HG02642 (cell line): ENCODE results near the gene CTSV.
"Not testable (repeated sequence)": the region's sequence is repeated elsewhere in the genome, so short reads cannot be mapped to it uniquely, and the experiment has no call there.

ENCODE experiments used
- ATAC-seq: cut with Tn5 transposase; IDR thresholded peaks from one replicate; pipeline ENCODE4 v1.9.1; 2021; ENCODE audit warnings: mild to moderate bottlenecking; ENCODE audit not compliant: unreplicated experiment, poor library complexity

The CTSV gene

DNA sequence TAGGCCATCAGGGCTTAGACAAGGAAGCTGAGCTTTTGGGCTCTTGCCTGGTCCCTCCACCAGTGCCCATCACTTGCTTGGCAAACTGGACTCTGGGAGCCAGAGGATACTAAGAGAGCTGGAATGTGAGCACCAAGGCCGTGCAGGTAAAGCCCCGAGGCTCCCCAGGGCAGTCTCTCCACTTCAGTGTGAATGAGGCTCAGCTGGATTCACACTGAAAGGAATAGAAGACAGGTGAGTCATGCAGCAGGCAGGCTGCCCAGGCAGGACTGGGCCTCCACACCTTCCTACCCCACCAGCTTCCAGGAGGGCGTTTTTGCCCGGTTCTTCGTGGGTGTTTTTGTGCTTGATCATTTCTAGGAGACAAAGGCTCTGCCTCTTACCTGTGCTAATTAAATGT, 7.3 kb upstream of the CTSV start:
- no peak for ATAC-seq

DNA sequence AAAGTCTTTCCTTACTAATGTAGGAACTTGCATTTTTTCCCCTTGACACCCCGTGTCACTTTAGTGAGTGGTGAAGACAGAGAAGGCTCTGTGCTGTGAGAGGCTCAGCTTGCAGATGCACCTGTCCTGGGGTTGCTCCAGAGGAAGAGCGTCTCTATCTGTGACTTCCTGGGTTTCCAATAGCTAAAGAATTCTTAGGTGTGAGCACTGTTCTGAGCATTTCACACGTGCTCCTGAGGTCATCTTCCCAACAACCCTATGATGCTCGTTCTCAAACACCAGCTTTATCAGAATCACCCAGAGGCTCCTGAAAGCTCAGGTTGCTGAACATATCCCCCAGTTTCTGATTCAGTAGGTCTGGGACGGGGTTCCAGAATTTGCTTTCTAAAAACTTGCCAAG, 6.4 kb upstream of the CTSV start:
- ATAC-seq, result no peak

DNA sequence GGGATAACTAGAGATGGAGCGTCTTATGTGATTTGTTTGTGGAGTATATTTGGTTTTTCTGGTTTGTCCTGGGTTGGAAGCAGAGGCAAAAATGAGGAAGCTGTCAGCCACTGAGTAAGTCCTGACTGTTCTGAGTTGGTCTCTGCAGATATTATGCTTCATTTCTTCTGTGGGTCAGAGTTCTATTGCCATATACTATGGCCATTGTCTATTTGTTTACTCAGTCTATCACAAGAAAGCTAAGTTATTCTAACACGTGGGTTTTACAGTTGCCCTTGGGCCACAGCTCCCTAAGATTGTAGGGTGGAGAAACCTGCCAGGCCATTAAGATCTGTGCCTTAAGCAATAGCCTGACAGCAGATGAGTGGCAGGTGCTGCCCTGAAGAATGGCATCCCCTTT, 3.0 kb upstream of the CTSV start:
- ATAC-seq, result no peak

DNA sequence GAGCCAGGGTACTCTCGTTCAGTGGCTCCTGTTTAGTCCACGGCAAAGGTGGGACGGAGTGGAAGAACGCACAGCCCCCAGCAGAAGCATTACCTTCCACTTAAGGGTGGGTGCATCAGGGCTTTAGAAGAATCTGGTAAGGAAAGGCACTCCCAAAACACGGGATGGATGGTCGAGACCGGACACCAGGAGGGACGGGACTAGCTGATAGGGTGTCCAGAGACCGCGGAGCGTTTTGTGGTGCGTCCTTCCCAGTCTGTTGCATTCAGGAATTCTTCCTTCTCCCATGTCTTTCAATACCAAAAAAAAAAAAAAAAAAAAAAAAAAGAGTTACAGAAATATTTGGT, 545 bp upstream of the CTSV start:
- ATAC-seq, result no peak

DNA sequence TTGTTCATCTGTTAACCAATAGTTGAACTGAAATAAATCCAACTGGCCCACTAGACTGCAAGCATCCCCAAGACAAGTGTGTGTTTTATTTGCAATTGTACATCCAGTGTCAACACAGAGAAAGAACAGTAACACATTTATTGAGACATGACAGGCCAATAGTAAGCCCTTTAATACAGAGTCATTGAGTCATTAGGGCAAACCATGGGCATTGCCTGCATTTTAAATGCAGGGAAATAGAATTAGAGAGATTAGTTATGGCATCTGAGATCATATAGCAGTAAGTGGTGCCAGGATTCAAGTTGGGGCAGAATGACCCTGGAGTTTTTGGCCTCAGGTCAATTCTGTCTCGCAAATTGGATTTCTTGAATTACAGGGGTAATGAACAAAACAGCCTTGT, 15.4 kb downstream of the CTSV start:
- not testable (repeated sequence) for ATAC-seq

DNA sequence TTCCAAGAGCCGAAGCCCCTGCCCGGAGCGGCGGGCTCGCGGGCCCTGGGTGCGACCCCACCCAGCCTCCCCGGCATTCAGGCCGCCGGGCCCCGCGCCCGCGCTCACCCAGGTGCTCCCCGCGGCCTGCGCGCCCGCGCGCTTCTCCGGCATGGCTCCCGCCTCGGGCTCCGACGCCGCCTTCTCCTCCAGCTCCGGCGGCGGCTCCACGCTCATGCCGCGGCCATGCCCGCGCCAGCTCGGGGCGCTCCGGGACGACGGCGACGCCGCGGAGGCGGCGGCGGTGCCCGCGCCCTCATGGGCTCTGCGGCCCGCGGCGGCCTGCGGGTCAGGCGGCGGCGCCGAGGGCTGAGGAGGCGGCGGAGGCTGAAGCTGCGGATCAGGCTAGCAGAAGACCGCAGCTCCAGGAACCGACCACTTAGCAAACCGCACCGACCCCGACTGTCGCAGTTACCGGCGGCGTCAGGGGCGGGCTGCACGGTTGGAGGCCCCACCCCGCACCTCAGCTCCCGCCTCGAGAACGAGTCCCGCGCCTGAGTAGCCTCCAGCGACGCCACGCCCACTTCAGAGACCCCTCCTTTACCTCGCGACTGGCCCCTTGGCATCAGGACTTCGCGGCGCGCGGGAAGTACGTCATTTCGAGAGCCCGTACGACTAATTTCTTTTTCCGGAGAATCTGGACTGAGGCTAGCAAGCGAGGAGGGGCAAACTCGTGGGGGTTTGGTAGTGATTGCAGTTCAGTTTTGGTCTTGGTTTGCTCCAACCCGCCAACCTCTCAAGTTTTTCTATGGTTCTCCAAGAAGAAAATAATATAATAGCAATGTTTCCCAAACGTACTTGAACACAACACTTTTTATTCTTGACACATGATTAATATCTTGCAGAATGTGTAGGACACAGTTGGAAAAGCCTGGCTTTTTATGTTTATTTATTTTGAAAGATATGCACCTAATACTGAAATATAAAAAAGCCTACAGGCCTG, 25.5 kb downstream of the CTSV start:
- peak; percentile 89 for ATAC-seq

DNA sequence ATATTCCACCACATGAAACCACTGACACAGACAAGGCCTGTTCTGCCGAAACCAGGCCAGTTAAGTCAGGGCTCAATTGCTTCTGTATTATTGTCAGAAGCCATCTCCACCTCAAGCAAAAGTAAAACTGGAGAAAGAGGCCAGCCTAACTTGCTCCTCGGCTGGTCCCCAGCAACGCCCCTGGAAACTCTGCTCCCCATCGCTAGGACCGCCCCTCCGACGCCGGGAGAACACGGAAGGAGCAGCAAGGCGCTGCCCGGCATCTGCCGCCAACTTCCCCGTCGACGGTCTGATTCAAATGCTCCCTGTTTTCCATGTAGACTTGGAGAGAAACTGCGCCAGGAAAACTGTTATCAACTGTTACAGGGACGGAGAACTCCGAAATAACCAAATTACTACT, 26.3 kb downstream of the CTSV start:
- peak; percentile 73 for ATAC-seq

DNA sequence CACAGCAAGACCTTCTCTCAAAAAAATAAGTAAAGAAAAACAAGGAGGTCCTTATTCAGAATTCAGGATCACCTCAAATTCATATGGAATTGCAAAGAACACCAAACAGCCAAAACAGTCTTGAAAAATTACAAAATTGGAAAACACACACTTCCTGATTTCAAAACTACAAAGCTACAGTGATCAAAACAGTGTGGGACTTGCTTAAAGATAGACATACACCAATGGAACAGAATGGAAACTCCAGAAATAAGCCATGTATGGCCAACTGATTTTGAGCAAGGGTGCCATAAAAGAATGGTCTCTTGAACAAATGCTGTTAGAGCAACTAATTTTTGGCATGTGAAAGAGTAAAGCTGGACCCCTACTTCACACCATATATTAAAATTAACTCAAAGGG, 36.7 kb downstream of the CTSV start:
- not testable (repeated sequence) for ATAC-seq

DNA sequence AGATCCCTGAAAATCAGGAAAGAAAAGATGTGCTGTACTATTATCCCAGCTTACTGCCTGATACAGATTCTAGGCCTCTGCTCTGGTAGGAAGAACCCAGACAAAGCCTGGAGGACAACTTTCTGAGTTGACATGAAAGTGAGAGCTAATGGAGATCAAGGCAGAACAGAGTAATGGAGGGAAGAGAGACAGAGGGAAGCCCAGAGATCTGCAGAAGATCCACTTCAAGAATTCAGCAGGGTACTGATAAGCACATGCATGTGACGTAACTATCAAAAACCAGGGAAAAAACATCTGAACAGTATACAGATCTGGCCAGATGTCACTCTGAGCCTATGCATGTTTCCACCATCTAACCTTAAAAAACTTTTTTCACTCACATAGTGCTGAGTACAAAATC, 37.6 kb downstream of the CTSV start:
- ATAC-seq, result not testable (repeated sequence)

DNA sequence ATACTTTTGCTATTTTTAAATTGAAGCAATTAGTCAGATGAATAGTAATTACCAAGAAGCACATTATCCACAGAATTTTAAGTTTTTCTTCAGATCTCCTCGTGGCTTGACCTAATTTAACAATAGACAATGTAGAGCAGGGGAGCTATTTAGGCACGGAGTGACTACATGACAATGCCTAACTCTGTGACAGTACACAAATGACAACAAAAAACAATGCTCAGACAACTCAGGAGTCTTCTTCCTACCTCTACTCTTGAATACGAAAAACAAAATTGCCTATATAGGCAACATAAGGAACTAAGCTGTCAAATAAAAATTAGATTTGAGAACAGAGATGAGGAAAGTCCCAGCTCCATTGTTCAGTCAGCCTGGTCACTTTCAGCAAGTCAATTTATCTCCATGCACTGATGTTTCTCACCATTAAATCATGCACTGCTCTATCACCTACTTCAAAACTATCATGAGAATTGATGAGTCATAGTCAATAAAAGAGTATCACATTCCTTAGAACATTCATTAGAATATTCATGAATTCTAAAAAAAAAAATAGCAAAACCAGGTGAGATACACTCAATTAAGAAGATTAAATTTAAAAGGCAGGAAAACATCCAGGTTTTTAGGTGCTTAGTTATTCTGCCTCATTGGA, 38.7 kb downstream of the CTSV start:
- ATAC-seq, result not testable (repeated sequence)

DNA sequence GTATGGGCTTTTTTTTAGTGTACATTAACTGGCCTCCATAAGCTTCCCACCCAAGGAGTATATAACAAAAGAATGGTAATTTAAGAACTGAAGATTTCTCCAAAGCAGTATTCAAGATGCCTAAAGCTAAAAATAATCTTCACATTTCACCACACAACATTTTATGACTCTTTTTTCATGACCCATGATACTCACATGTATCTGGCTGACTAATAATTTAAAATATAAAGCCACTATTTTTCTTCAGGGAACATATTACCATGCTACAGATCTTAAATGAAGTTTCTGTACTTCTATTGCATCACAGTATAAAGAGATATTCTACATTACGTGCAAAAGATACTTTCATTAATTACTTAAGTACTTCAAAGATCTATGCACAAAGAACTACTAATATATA, 39.2 kb downstream of the CTSV start:
- not testable (repeated sequence) for ATAC-seq

DNA sequence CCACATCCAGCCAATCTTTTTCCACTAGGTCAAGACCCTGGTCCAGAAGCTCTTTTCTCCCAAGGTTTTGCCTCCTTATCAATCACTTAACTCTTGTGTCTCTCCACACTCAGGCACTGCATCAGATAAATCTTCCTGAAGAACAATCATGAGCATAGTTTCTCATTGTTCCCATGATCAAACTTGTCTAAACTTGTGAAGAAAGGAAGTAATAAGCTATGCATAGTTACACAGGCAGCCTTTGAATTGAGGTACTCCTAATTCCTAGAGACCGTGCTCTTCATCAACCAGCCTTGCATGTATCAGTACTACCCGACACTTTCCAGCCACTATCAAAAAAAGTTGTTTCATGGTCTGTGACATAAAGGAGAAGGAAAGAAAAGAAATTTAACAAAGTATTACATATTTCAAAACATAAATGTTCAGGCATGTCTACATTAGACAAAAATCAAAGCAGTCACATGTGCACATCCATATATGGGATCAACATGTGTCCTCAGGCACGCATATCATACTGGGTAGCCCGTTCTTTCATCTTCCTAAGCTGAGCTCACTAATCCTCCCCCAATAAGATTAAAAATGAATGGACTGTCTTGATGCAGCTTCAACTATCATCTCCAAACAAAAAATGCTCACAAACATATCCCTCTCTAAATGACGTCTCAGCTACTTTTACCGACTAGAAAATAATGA, 41.8 kb downstream of the CTSV start:
- ATAC-seq, result not testable (repeated sequence)

DNA sequence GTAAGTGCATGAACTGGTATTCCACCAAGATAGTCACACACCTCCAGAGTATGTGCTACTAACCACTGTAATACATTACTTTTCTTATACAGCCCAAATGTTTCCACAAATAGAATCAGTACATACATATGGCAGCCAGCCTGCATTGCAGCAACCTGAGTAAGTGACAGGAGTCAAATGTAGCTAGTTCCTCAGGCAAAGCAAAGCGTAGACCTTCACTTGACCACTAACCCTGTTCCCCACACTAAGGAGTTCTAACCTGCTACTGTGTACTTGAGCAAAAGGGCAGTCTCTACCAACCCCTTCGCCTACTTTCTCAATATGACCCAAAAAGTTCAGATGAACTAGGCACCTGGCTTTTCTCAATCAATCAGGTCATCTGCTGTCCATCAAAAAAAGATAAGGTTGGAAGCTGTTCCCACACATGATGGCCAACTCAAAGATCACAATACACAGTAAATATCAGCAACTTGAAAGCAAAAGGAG, 44.4 kb downstream of the CTSV start:
- not testable (repeated sequence) for ATAC-seq

DNA sequence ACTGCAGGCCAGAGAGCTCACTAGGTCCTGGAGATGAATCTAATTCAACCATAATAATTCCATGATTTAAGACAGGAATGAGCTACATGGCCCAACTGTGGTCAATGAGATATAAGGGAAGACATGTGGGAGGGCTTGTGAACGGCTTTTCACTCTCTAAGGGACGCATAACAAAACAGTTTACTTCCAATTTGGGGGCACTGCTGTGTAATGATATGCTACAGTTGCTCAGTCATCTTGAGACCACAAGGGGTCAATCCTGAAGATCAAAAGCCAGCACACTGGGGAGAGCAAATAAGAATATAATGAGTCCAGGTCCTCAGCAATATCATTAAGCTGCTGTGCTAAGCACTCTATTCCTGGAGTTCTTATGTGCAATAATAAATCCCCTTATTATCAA, 46.6 kb downstream of the CTSV start:
- not testable (repeated sequence) for ATAC-seq

DNA sequence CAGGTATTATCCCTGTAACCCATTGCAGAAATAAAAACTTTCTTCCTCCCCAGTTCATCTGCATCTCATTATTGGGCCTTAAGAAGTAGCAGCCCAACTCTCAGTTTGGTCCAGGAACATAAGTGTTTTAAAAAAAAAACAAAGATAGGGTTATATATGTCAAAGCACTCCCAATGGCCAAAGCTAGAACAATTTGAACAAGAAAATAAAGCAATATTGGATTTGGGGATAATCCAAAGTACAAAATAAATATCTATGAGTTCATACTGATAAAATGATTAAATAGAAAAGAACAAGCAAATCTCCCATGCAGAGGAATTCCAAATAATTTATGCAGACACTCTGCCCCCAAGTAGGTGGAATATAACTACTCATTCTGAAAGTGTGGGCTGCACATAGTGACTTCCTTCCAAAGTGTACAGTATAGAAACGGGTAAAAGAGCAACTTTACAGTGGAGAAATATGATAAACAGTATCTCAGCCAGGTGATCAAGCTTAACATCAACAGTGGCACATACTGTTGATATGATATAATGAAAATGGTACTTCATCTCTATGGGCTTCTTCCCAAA, 49.1 kb downstream of the CTSV start:
- ATAC-seq, result not testable (repeated sequence)

DNA sequence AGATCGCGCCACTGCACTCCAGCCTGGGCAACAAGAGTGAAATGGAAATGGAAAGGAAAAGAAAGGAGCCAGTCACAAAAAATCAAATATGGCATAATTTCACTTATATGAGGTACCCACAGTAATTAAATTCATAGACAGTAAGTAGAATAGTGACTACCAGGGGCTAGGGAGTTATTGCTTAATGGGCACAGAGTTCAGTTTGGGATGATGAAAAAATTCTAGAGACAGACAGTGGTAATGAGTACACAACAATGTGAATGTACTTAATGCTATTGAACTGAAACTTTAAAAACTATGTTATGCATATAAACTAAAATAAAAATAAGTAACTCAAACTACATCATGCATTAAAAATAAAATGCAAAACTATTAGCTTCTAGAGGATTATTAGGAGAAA, 54.1 kb downstream of the CTSV start:
- not testable (repeated sequence) for ATAC-seq

DNA sequence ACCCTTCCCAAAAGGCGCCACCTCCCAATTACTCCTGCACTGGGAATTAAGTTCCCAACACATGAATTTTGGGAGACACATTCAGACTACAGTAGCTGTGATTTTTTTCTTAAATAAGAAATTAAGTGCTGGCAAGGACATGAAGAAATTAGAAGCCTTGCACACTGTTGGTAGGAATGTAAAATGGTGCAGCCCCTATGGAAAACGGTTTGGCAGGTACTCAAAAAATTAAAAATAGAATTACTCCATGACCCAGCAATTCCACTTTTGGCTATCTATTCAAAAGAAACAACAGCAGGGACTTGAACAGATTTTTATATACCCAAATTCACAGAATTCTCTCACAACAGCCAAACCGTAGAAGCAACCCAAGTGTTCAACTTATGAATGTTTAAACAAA, 54.8 kb downstream of the CTSV start:
- ATAC-seq, result not testable (repeated sequence)

DNA sequence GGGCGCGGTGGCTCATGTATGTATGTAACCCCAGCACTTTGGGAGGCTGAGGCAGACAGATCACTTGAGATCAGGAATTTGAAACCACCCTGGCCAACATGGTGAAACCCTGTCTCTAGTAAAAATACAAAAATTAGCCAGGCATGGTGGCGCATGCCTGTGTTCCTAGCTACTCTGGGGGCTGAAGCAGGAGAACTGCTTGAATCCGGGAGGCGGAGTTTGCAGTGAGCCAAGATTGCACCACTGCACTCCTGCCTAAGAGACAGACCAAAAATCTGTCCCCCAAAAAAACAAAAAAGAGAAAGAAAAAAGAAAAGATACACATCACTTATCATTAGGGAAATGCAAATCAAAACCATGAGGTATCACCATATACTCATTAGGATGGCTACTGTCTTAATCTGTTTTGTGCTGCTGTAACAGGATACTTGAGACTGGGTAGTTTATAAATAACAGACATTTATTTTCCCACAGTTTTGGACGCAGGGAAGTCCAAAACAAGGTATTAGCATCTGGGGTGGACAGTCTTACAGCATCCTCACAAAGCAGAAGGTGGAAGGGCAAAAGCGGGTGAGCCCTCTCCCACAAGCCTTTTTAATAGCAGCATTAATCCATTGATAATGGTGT, 55.3 kb downstream of the CTSV start:
- ATAC-seq, result not testable (repeated sequence)
